NCI-H510A (cell line): ENCODE measurements around the gene TMEM63B.
A peak's percentile ranks its signal among the peaks of the same experiment; 100 is the strongest.
"Not testable (repeated sequence)": the region's sequence is repeated elsewhere in the genome, so short reads cannot be mapped to it uniquely, and the experiment has no call there.

Source experiments
- DNase-seq: peaks from one replicate; lab custom pipeline; 2025; lab: John Stamatoyannopoulos, UW

TMEM63B gene

DNA sequence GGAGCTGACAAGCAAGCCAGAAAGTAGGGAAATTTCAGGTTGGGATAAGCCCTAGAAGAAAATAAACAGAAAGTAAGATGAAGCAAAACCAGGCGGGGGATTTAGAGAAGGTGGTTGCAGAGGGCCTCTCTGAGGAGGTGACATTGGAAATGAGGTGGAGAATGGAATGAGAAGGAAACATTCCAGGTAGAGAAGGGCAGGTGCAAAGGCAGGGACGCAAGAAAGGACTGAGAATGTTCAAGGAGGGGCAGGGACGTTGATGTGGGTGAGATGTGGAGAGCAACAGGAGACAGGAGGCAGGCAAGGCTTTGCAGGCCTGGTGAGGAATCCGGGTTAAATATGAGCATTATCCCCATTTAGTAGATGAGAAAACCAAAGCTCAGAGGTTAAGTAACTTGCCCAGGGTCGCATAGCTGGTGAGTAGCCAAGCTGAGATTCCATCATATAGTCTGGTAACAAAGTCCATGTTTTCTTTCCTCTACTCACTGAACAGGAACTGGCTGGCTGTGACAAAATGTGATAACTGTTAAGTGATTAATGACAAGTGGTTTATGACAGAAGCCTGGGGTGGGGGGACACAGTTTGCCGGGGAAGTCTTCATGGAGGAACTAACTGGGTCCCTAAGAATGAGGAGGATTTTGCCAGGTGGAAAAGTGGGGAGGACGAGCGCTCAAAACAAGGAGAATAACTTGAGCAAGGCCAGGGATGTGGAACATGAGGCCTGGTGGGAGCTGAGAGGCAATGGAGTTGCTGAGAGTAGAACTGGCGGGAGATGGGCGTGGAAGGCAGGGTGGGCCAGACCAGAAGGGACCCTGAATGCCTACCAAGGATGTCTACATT lies 32.7 kb upstream of the TMEM63B start:
- no peak for DNase-seq

DNA sequence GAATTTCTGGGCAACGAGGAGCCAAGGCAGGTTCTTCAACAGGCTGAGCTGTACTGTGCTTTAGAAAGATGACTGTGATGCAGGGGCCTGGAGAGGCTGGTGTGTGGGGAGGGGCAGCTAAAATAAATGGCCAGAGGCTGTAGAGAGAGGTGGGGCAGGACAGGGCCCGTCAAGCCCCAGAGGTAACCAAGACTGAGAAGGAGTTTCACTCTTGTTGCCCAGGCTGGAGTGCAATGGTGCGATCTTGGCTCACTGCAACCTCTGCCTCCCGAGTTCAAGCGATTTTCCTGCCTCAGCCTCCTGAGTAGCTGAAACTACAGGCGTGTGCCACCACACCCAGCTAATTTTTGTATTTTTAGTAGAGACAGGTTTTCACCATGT lies 32.1 kb upstream of the TMEM63B start:
- not testable (repeated sequence) for DNase-seq

DNA sequence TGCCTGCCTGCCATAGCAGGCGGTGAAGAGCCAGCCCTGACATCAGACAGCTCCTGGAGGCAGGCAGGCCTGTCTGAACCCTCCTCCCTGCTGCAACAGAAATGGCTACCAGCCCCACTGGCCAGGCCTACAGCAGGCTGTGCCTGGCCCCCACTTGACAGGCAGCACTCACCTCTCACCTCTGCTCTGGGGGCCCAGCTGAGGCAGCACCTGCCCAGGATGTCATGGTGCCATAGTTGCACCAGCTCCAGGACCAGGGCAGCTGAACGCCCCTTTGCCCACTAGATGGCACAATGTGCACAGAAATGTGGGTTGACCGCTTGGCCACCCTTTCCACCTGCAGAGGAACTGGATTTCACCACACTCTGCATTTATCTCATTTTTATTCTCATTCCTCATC lies 30.7 kb upstream of the TMEM63B start:
- DNase-seq = peak; percentile 65

DNA sequence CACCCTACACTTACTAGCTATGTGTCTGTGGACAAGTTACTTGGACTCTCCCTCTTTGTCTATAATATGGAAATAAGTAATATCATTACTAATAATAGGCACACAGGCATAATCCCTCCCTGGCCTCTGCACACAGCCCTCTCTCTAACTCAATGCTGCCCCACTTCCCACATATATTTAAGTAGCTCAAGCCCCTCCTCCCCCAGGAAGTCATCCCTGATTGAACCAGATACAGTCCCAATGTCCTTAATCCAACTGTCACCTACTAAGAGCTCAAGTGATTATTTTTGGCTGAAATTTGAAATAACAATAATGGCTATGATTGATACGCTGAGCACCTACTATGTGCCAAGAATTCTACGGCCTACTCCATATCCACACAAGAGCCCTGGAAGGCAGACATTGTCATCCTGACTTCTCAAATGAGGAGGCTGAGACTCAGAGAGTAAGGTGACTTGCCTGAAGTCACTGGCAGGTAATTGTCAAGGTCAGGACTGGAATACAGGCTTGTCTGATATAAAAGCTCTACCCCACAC lies 29.5 kb upstream of the TMEM63B start:
- no peak for DNase-seq

DNA sequence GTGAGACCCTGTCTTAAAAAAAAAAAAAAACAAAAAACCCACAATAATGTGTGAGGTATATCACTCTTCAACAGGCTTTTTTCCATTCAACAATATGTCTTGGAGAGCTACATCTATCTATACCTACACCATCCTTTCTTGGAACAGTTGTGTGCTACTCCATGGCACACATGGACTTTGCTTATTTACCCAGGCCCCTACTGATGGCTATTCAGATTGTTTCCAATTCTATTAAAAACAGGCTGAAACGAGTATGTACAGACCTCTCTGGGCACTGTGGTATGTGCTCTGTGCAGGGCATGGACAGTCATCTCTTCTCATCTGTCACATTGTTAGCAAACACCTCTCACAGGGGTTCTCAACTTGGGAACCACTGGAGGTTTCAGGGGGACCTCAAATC lies 28.2 kb upstream of the TMEM63B start:
- no peak for DNase-seq

DNA sequence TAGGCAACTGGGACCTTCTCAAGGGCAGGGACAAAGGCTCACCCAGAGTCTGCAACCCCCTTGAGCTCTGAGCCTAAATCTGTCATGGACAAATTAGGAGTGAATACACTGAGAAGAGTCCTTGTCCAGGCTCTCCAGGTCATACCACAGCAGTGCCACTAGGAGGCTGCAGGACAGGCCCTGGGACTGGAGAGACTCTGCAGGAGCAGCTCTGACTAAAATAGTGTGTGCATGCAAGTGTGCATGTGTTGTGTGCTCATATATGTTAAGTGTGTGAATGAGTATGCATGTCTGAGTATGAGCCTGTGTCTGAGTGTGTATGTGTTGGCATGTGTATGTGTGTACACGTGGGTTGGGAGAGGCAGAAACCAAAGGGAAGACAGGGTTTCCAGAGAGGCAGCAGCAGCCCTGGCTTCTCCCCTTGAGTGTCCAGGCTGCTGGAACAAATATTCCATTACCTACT lies 27.2 kb upstream of the TMEM63B start:
- no peak for DNase-seq

DNA sequence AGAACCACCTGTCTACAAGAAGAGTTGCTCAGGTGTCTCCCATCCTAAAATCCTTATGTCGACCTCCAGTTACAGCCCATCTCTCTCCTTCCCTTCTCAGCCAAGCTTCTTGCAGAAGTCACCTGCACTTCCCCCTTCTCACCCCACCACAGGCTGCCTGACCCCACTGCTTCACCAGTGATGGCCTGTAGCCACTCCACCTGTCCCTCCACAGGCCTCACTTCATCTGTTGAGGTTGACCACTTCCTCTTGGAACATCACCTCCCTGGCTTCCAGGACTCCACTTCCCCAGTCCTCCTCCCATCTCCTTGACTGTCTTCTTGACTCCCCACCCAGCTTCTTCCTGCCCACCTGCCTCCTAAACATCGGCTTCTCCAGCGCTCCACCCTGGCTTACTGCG lies 25.5 kb upstream of the TMEM63B start:
- no peak for DNase-seq

DNA sequence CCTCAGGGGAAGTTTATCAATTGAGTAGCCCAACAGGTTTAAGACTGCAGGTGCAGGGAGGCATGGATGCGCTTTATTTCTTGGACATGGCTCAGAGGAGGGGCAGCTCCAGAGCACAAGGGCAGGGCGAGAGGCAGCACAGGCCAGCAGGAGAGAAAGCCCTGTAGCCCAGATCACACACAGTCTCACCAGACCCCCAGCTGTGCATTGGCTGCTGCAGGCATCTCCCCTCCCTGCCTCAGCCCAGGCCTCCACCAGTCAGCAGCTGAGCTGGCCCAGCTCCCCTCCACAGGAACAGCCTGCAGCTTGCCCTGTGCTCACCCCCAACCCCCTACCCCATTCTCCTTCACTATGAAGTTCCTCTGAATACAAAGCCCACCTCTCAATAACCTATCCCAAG lies 24.8 kb upstream of the TMEM63B start:
- DNase-seq = no peak

DNA sequence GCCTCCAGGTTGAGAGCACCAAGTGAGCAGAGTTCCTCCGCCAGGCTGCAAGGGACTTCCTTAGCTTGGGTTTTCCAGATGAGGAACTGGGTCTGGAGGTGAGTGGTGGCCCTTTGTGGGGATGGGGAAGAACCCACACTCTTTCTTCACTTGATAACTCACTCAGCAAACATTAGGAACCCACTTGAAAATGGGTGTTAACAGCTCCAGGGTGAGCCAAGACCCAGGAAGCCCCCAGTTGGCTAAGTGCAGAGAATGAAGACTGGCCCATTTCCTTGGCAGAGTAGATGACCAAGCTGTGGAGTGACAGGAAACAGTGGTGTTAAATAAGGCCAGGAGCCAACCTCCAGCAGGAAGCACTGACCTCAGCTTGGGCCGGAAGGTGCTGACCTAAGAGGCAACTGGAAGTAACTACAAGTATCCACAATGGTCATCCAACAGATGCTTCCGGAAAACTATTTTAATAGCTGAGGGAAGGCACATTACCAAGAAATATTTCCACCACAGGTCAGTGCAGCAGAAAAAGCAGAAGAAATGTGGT lies 22.8 kb upstream of the TMEM63B start:
- no peak for DNase-seq

DNA sequence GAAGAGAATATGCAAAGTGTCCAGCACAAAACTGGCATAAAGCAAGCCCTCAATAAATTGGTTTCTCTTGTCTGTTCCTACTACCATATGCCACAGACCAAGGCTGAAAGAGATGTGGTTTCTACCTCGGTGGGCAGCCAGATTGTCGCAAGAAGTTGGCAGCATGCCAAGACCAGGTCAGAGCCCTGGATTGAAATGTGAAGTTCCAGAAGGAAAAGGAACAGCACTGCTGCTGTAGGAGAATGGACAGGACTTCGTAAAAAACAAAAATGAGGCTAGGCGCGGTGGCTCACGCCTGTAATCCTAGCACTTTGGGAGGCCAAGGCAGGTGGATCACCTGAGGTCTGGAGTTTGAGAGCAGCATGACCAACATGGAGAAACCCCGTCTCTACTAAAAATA lies 22.2 kb upstream of the TMEM63B start:
- no peak for DNase-seq

DNA sequence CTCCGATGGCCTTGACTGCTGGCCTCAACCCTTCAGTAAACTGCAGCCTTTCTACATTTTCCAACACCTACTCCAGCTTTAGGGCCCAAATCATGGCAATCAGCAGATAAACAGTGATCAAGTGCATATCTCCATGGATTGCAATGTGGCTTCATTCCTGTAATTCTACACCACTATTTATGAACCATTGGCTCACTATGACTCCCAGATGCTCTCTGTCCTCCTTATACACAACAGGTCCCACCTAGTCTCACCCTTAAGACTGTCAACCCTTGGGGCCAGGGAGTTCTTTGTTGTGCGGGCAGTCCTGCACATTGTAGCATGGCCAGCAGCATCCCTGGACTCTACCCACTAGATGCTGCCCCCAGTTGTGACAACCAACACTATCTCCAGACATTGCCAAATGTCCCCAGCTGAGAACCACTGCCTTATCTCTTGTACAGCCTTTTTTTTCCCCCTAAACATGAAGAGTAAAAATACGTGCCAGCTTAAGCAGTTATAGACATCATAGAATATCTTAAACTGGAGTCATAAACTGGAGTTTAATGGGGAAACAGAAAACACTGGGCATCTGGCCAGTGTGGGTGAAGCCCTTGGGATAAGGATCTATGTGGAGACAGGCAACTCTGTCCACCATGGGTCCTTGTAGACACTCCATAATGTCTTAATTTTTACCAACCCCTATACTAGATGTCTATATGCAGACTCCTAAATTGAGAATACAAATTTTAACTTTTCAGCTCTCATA lies 21.2 kb upstream of the TMEM63B start:
- no peak for DNase-seq

DNA sequence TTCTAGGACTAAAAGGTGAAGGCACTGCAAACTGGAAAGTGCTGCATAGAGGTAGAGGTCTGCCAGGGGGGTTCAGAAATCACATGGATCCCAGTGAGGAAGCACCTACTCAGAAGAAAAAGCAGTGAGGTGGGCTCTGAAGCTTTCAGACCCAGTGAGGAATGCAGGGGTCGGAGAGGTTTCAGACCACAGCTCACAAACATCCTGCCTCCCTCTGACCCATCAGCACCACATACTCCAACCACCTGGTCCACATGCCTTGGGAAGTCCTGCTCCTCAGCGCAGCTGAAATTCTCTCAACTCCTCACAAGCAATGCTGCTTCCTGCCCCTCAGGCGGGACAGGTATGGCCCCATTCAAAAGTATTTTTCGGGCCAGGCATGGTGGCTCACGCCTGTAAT lies 20.3 kb upstream of the TMEM63B start:
- DNase-seq = no peak

DNA sequence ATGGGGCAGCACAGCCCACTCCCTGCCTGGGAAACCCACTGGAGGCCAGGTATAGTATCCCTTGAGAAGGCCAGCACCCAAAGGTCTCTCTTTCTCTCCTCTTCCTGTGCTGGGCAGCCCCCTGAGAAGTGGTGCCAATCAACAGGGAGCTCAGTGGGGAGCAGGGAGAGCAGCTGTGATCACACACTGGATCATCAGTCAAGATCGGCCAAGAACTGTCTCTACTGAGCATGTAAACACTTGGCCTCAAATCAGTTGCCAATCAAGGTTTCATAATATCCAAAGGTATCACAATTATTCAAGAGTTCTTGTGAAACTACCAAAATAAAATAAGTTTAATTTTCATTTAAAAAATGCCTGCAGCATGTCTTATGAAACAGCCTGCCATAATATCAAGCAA lies 18.9 kb upstream of the TMEM63B start:
- DNase-seq = no peak

DNA sequence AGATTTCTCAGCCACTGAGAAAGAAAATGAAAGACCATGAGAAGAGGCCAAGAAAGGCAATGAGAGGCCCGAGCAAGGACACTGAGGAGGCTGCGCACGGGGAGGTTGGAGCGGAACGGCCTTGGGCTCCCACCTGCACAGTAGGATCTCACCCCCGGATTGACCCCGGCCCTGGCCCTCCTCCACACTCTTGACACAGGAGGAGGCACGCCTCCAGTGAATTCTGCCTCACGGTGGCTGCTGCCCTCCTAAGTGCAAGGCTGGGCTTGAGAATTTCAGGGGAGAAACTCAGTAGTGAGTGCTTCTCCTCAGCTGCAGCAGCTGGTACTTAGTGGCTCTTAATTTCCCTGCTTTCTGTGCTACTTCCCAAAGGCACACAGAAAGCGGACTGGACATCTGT lies 18.1 kb upstream of the TMEM63B start:
- no peak for DNase-seq

DNA sequence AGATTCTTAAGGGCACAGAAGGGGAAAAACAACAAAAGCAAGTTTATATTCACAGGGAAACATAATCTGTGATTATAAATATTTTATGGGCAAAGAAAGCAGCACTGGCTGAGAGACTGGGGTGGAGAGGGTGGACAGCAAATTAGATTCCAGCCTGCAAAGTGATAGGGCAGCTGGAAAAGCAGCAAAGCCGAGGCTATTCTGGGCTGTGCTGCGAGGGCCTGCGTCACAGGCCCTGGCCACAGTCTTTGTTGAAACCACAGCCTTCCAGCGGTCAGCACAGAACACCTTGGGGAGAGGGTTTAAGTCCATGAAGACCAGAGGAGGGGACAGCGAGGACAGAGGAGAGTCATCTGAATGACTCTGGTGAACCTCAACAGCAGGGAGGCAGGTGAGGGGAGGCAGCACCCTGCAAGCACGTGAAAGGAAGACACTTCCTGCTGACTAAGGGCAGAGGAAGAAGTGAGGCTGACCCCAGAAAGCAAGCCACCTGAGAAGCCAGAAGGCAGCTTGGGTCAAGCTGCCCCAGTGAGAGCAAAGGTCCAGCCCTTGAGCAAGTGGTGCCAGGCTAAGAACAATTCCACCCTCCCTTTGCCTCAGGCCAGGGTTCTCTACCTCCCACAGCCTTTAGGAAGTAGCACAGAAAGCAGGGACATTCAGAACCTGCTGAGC lies 17.2 kb upstream of the TMEM63B start:
- no peak for DNase-seq

DNA sequence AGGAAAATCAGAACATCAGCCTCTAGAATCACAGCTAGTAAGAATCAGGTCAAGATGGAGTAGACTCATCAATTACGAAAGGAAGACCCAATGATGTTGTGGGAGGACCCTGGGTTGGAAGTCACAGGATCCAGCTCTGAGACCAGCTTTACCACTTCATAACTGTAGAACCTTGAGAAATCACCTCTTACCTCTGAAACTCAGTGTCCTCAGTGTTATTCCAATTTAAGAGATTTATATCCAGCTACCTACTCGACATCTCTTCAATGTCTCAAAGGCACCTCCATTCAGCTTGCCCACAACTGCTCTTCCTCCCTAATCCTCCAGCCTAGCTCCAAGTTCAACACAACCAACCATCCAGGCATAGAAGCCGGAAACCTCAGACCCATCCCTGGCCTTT lies 16.4 kb upstream of the TMEM63B start:
- no peak for DNase-seq

DNA sequence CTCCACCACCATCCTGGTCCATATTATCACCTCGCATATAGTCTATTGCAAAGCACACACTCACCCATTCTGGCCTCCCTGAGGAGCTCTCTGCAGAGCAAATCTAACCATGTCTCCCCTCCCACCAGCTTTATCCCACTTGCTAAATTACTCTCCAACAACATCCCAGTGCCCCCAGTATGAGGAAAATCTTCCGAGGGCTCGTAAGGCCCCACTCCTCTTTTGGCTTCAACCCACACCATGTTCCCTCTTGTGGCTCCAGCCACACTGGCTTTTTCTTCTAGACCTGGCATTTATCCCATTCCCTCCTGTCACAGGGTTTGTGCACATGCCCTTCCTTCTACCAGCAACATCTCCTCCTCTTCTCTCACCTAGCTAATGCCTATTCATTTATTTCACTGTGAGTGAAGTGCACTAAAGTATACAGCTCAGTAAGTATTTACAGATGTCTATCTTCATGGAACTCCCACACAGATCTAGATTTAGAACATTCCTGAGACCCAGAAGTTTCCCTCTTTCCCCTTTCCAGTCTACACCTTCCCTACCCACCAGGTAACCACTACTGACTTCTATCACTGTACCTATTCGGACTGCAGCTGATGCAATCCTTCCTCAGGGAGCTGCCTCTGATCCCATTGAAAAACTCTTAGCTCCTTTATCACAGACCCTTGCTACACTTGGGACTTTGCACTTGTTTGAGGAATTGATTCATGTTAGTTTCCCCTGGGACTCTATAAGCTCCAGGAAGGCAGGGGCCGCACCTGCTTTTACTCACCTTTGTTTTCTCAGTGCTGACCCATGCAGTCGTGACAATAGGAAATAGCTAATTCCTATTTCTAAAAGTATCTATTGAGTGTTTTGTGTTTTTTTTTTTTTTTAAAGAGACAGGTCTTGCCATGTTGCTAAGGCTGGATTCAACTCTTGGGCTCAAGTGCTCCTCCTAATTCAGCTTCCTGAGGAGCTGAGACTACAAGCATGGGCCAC lies 15.6 kb upstream of the TMEM63B start:
- no peak for DNase-seq

DNA sequence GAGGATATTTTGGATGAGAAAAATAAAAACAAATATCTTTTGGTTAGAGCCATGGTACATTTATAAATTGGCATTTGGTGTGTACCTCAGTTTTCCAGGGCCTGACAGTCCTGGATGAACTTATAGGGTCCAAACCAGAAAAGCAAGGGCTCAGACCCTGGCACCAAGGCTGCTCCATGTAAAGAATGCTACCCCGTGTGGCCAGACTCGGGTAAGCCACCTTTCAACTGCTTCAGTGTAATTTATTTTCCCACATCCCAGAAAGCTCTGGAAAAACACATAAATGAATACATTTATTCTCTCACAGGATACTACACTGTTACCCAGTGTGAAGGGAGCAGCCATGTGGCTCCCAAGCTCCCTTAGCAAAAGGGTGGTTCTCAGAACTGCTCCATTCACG lies 13.9 kb upstream of the TMEM63B start:
- DNase-seq = no peak

DNA sequence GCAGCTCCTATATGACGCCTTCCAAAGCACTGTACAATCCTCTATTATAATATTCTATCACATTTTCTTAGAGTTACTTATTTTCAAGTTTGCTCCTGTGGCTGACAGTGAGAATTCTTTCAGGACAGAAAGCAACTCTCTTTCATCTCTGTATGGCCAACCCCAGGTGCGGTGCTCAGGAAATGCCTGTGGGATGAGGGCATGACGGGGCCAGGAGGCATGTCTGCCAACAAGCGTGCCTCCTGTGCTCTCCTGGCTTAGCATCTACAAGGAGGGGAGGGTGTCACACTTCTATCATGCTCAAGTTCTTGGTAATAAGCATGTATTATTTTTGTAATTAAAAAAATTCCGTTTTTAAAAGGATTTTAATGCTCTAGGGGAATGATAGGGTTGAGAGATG lies 11.5 kb upstream of the TMEM63B start:
- no peak for DNase-seq

DNA sequence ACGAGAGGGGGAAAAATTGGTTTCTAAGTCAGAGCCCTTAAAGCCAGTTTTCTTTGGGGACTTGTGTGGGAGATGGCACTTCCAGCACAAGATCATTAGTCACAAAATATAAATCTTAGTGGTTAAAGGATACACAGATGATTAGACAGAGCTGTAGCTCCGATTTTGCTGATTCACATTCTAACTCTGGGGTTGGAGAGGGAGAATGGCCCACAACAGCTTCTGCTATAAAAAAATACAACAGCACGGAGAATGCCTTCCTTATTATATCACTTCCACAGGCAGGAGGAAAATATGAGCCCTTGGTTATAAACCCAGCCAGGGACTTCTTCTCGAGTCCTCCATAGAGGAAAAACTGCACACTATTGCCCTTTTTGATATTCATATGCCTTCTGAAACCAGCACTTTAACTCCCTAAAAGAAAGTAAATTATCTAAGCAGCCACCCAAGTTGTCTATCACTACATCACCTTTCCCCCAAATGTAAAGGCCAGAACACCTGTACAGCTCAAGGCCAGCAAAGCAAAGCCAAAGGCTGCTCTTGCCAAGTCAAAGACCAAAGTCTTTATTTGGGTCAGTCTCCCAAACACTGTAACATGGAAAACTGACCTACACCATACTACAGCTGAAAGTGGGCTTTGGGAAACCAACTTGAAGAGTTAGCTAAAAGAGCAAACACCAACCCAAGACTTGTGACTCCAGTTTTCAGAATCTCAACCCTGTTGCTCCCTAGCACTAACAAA lies 10.5 kb upstream of the TMEM63B start:
- no peak for DNase-seq
